Rectal smooth muscle tissue (tissue), 1 donor: ENCODE results near the gene UTP18.

Experiments used
- H3K27ac ChIP-seq: one replicate; pipeline ENCODE4 v1.7.0; 2013; ENCODE audit warnings: low read depth, low read length, inconsistent platforms
- H3K27me3 ChIP-seq: one replicate; pipeline ENCODE4 v1.7.0; 2013; ENCODE audit warnings: low read length; ENCODE audit not compliant: control insufficient read depth, insufficient read depth
- H3K36me3 ChIP-seq: one replicate; pipeline ENCODE4 v1.7.0; 2013; ENCODE audit warnings: low read length; ENCODE audit not compliant: control insufficient read depth, insufficient read depth
- H3K4me1 ChIP-seq: one replicate; pipeline ENCODE4 v1.7.0; 2013; ENCODE audit warnings: low read length; ENCODE audit not compliant: control insufficient read depth, insufficient read depth
- H3K4me3 ChIP-seq: one replicate; pipeline ENCODE4 v1.7.0; 2013; ENCODE audit warnings: low read length
- H3K9ac ChIP-seq: one replicate; pipeline ENCODE4 v1.7.0; 2013; ENCODE audit warnings: low read length

UTP18 gene

DNA sequence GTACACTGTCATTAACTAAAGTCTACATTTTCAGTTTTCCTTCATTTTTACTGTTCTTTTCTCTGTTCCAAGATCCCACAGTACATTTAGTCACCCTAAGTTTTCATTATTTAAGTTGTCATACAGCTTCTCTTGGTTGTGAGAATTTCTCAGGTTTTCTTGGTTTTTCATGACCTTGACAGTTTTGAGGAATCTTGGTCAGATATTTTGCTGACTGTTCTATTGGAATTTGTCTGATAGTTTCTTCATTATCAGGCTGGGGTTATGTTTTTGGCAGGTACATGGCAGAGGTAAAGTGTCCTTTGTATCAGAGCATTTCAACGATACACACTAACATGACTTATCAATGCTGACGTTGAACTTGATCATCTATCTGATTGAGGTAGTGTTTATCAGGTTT is 20.1 kb upstream of the UTP18 start:
- Histone ChIP-seq H3K4me1 (no peaks in the 10 kb centered on the region), H3K9ac (no peak overlapping the region), H3K36me3 (no peaks in the 10 kb centered on the region), H3K4me3 (no peak overlapping the region), H3K27me3 (no peaks in the 10 kb centered on the region), H3K27ac (no peak overlapping the region)

- Histone ChIP-seq H3K9ac (no peak overlapping the region), H3K4me1 (no peaks in the 10 kb centered on the region), H3K4me3 (no peak overlapping the region), H3K27me3 (no peaks in the 10 kb centered on the region), H3K27ac (no peak overlapping the region), H3K36me3 (no peaks in the 10 kb centered on the region)
Measured at GRCh38 chr17:51244041-51244440, 16.3 kb upstream of the UTP18 start.

GRCh38 chr17:51245535-51245934 is 14.8 kb upstream of the UTP18 start:
- Histone ChIP-seq H3K36me3 (no peaks in the 10 kb centered on the region), H3K27me3 (no peaks in the 10 kb centered on the region), H3K27ac (no peak overlapping the region), H3K4me1 (no peaks in the 10 kb centered on the region), H3K4me3 (no peak overlapping the region), H3K9ac (no peak overlapping the region)

DNA sequence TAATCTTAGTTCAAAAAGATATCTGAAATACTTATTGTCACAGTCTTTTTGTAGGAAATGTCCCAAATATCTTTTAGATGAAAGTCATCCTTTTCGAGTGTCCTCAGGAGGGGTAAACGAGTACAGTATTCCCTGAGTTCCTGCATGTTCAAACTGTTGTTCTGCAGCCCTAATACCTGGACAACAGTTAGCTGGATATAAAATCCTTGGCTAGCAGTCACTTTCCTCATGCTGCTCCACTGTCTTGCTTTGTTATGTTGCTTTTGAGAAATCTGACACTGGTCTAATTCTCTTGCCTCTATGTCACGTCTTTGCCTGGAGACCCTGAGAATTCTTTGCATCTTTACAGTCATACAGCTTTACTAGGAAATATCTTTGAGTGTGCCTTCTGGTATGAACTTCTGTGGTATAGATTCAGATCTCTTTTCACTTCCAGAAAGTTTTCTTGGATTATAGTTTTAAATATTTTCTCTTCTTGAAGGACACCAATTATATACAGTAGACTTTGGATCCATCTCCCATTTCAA is 10.0 kb upstream of the UTP18 start:
- H3K36me3 ChIP-seq: no peaks in the 10 kb centered on the region
- H3K27ac ChIP-seq: no peak overlapping the region
- no peak overlapping the region for H3K9ac ChIP-seq
- no peaks in the 10 kb centered on the region for H3K4me1 ChIP-seq
- H3K4me3 ChIP-seq: no peak overlapping the region
- no peaks in the 10 kb centered on the region for H3K27me3 ChIP-seq

DNA sequence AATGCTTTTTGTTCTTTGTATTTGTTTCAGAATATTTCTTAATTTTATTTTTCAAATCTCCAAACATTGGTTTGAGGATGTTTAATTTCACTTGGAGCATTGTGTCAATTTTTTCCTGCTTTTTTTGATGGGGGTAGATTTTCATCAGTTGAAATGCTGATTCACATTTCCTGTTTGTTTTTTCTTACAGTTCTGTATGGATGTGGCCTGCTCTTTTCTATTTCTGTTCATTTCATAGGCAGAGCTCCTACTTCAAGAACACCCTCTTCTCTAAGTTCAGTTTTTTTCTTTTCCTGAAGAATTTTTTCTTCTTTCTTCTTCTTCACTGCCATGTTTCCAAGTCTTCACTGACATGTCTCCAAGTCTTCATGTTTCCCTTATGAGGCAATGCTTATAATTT is 9.3 kb upstream of the UTP18 start:
- Histone ChIP-seq H3K4me3 (no peak overlapping the region), H3K27me3 (no peaks in the 10 kb centered on the region), H3K9ac (no peak overlapping the region), H3K36me3 (no peaks in the 10 kb centered on the region), H3K27ac (no peak overlapping the region), H3K4me1 (no peaks in the 10 kb centered on the region)

DNA sequence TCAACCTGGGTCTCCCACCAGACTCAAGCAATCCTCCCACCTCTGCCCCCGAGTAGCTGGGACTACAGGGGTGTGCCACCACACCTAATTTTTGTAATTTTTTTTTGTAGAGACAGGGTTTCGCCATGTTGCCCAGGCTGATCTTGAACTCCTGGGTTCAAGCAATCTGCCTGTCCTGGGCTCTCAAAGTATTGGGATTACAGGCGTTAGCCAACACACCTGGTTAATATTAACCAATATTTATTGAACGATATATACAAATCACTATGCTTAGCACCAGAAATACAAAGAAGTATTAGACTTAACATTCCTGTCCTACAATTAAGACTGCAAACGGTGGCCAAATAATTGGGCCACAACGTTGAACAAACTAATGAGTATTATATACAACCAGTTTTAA is 4.7 kb upstream of the UTP18 start:
- H3K9ac ChIP-seq: no peak overlapping the region
- H3K27ac ChIP-seq: no peak overlapping the region
- no peak overlapping the region for H3K4me3 ChIP-seq
- peaks cover 5% of the 10 kb centered on the region for H3K4me1 ChIP-seq
- no peaks in the 10 kb centered on the region for H3K27me3 ChIP-seq
- no peaks in the 10 kb centered on the region for H3K36me3 ChIP-seq

DNA sequence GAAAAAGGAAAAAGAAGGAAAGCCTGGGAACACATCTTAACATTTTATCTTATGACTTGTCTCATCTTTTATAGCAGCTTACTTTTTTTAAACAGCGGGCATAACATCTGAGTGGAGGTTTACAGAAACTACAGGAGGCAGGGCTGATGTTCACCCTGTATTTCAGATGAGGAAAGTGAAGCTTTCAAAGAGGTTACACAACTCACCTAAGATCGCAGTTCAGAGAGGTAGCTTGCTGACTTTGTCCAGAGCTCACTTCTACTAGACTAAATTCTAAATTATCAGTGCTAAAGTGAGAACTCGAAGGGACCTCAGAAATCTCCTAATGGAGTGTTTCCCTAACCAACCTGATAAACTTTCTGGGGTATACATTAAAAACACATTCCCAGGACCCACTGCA is 4.2 kb upstream of the UTP18 start:
- Histone ChIP-seq H3K4me1 (peaks cover 5% of the 10 kb centered on the region), H3K9ac (no peak overlapping the region)

GRCh38 chr17:51257150-51258081 is 2.9 kb upstream of the UTP18 start:
- Histone ChIP-seq H3K27ac (no peak overlapping the region), H3K4me3 (no peak overlapping the region), H3K4me1 (peaks cover 9% of the 10 kb centered on the region), H3K27me3 (no peaks in the 10 kb centered on the region), H3K36me3 (no peaks in the 10 kb centered on the region), H3K9ac (no peak overlapping the region)

More for the DNA sequence above, 4.2 kb upstream of the UTP18 start:
- Histone ChIP-seq H3K27ac (no peak overlapping the region), H3K36me3 (no peaks in the 10 kb centered on the region), H3K27me3 (no peaks in the 10 kb centered on the region), H3K4me3 (no peak overlapping the region)

DNA sequence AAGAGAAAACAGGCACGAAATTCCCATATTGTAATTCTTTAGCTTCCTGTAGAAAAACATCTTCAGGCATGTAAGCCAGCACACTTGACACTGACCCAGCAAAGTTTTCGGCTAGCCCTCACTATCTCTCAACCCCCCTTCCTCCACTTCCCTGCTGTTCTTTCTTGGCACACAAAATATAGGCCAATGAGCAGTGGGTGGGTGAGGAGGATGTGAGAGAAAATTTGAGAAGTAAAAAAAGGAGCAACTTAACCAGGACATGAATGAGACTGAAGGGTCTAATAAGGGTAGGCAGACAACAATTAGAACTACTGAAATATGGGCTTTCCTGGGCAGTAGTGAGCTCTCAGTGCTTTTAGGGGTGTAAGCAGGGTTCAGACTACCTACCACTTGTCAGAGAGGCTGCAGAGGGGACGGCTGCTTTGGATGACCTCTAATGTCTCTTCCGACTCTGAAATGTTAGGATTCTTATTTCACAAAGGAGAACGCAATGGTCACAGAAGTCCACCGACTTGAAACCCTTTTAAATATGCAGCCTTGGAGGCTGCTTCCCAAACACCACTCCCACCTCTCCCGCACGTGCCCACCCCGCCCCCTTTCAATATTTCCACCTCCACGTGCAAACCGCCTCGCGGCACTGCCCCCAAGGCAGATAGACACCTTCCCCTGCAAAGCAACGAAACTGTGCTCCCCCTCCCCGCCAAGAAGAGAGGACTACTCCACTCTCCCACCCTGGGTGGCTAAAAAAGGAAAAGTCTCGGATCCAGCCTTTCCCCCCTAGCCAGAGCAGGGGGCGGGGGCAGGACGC is 1.4 kb upstream of the UTP18 start:
- Histone ChIP-seq H3K27ac (no peak overlapping the region), H3K27me3 (no peaks in the 10 kb centered on the region), H3K36me3 (no peaks in the 10 kb centered on the region), H3K9ac (no peak overlapping the region), H3K4me3 (peak overlapping the region; percentile 96), H3K4me1 (peaks cover 9% of the 10 kb centered on the region)

GRCh38 chr17:51259564-51260236 is 646 bp upstream of the UTP18 start, which contains the start of gene MBTD1:
MBTD1 (minus strand) TSS chr17:51260049; CDS start chr17:51225161, 34,888 bp downstream.
- peak within 1 kb of the TSS; percentile 96 for H3K4me3 ChIP-seq
- H3K27ac ChIP-seq: peak within 1 kb of the TSS; percentile 99
- no peaks in the 10 kb centered on the region for H3K36me3 ChIP-seq
- peak within 1 kb of the TSS; percentile 91 for H3K9ac ChIP-seq
- peaks cover 9% of the 10 kb centered on the region for H3K4me1 ChIP-seq
- no peaks in the 10 kb centered on the region for H3K27me3 ChIP-seq

DNA sequence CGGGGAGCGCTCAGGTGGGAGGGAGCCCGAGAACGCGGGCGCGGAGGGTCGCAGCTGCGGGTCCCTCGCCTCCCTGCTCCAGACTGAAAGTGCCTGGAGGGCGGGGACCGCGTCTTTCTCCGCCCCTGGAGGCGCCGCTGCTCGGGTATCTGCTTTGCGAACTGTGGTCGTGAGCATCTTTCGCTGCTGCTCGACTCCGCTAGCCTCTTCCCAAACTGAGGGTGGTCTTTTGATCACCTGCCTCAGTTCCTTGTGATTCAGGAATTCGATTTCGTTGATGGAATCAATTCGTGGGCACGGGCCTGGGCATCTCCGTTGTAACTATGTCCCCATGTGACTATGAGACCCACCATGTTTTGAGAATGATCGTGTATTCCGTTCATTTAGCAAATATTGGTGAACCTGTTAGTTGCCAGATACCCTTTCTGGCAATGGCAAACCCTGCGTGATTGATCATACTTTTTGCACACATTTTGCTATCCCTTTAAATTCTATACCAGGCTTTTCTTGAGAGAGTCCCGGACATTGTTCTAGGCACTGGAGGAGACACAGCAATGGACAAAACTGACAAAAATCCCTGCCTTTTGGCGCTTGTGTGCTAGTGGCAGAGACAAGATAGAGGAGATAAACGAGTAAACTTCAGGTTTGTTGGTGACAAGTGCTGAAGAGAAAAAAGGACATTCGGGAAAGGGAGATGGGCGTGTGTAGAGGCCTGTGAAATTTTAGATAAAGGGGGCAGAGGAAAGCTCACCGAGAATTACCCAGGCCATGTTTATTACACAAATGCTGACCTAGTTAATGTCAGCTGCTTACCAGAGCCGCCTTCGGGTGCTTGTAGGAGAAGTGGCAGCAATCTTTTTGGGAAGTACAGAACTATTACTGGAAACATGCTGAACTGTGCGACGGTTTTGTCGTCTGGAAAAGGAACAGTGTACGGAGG is 948 bp downstream of the UTP18 start:
- peak overlapping the region; percentile 69 for H3K9ac ChIP-seq
- no peaks in the 10 kb centered on the region for H3K36me3 ChIP-seq
- H3K27me3 ChIP-seq: no peaks in the 10 kb centered on the region
- H3K4me1 ChIP-seq: peaks cover 9% of the 10 kb centered on the region
- H3K4me3 ChIP-seq: peak overlapping the region; percentile 91
- peak overlapping the region; percentile 90 for H3K27ac ChIP-seq
